Erythroblast (primary cell): ENCODE data around the gene CSAG1.
"Not testable (repeated sequence)": the region's sequence is repeated elsewhere in the genome, so short reads cannot be mapped to it uniquely, and the experiment has no call there.

Experiments
- GATA1 ChIP-seq: IDR thresholded peaks from 2 replicates; pipeline ENCODE4 v1.6.1; 2011; ENCODE audit warnings: low read depth, mild to moderate bottlenecking, control low read depth, low read length, moderate library complexity
- POLR2A ChIP-seq: IDR thresholded peaks from 2 replicates; pipeline ENCODE4 v1.6.1; 2011; ENCODE audit warnings: mild to moderate bottlenecking, low read length

DNA sequence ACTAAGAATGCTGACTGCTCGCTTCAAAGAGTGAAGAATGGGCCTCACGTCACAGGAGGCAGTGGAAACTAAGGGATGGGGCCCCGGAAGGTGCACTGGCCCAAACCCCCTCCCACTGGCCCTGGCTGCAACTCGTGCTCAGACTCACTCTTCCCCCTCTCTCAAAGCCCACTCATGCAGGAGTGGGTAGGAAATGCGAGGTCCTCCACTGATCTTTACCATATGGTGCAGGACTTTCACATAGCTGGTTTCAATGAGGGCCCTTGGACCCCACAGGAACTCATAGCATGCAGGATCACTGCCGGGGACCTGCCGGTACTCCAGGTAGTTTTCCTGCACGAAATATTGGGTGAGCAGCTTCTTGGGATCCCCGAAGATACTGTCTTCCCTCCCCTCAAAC, 33.0 kb upstream of the CSAG1 start:
- TF ChIP-seq POLR2A, GATA1: not testable (repeated sequence)
